Endodermal cell (in vitro differentiated cells): ENCODE results near the gene CDH15. TPM values are rescaled to one million over a fixed set of nuclear protein-coding genes. Genes with fewer than 3 reads are reported as not detected.

Experiments
- DNase-seq: peaks from one replicate; pipeline ENCODE4 v3.0.0-alpha.2; 2017
- H3K27ac ChIP-seq: 2 replicates; pipeline ENCODE4 v1.5.1; 2013; ENCODE audit warnings: mild to moderate bottlenecking, low read depth, low read length, moderate library complexity
- H3K27me3 ChIP-seq: 2 replicates; pipeline ENCODE4 v1.6.1; 2013; ENCODE audit warnings: mild to moderate bottlenecking, low read length, moderate library complexity; ENCODE audit not compliant: insufficient read depth, control insufficient read depth, poor library complexity, severe bottlenecking
- H3K36me3 ChIP-seq: 2 replicates; pipeline ENCODE4 v1.7.0; 2013; ENCODE audit warnings: mild to moderate bottlenecking, low read length, moderate library complexity; ENCODE audit not compliant: control insufficient read depth, insufficient read depth
- H3K4me1 ChIP-seq: one replicate; pipeline ENCODE4 v1.7.0; 2013; ENCODE audit warnings: low read length; ENCODE audit not compliant: control insufficient read depth, insufficient read depth
- H3K4me3 ChIP-seq: 2 replicates; pipeline ENCODE4 v1.5.1; 2013; ENCODE audit warnings: mild to moderate bottlenecking, low read length, moderate library complexity
- H3K9ac ChIP-seq: 2 replicates; pipeline ENCODE4 v1.6.1; 2013; ENCODE audit warnings: mild to moderate bottlenecking, low read length, moderate library complexity; ENCODE audit not compliant: poor library complexity, severe bottlenecking; ENCODE audit errors: extremely low read depth
- H3K9me3 ChIP-seq: 2 replicates; pipeline ENCODE4 v1.6.1; 2013; ENCODE audit warnings: mild to moderate bottlenecking, low read length, moderate library complexity; ENCODE audit not compliant: control insufficient read depth
- H3K27ac Mint-ChIP-seq: 2 replicates; pipeline ENCODE4 v1.8.0; 2020; ENCODE audit warnings: mixed read lengths
- H3K27me3 Mint-ChIP-seq: 2 replicates; pipeline ENCODE4 v1.8.0; 2021; ENCODE audit warnings: mild to moderate bottlenecking, mixed read lengths; ENCODE audit not compliant: insufficient read depth
- H3K36me3 Mint-ChIP-seq: 2 replicates; pipeline ENCODE4 v1.8.0; 2020; ENCODE audit warnings: low read depth, mixed read lengths
- H3K4me1 Mint-ChIP-seq: 2 replicates; pipeline ENCODE4 v1.8.0; 2020; ENCODE audit warnings: mixed read lengths
- H3K4me3 Mint-ChIP-seq: 2 replicates; pipeline ENCODE4 v1.8.0; 2020; ENCODE audit warnings: mild to moderate bottlenecking, moderate library complexity, mixed read lengths
- H3K9me3 Mint-ChIP-seq: 2 replicates; pipeline ENCODE4 v1.8.0; 2020; ENCODE audit warnings: mild to moderate bottlenecking, mixed read lengths
- WGBS, 2 experiments: methylation state at CpG; one replicate each; pipeline versions ENCODE4 v1.1.5 to v1.1.7; 2013; ENCODE audit warnings: missing lambda C conversion rate in 2 of 2, mixed read lengths in 1 of 2; ENCODE audit not compliant: insufficient coverage in 1 of 2, insufficient read length in 1 of 2; 5-methylcytosine and 5-hydroxymethylcytosine counted together
- total RNA-seq, 2 donors: library from RNA; stranded (reverse); fragmentation: NEBNext Ultra II Directional in 1 of 2; extraction: Animal tissue kit (Norgen Biotek cat#: 25700) in 1 of 2; gene quantifications; 2 replicates in 1 of 2; 3 replicates in 1 of 2; pipeline ENCODE4 v1.2.1, GENCODE V29; 2021
- TF ChIP-seq, protein P1 (sequence below): fragments of 200-600 bp; sonication (generic); conservative IDR thresholded peaks from 2 replicates; pipeline ENCODE4 v1.5.0; 2021; ENCODE audit warnings: antibody characterized with exemption, mild to moderate bottlenecking

The CDH15 gene
- total RNA-seq, 2 donors from 2014 or later, result 0.11 to 0.15 TPM

DNA sequence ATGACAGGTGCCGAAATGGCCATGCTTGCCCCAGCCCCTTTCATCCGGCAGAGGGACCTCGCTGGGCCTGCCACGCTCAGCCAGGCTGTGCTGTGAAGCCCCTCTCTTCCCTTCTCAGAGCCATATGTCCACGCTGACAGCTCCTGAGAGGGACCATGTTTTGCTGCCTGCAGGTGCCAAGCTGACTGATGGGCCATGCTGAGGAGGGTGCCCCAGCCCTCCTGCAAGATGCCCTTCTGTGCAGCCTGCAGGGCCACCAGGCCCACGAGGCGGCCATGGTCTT, 33.1 kb upstream of the CDH15 start:
- Histone ChIP-seq H3K36me3 (peaks cover 17% of the 10 kb centered on the region), H3K9me3 (no peaks in the 10 kb centered on the region), H3K27me3 (no peaks in the 10 kb centered on the region), H3K27ac (no peak overlapping the region), H3K4me1 (no peaks in the 10 kb centered on the region), H3K4me3 (no peak overlapping the region), H3K9ac (no peak overlapping the region)
- no peaks in the 10 kb centered on the region for H3K9me3 Mint-ChIP-seq
- H3K27ac Mint-ChIP-seq, result no peak overlapping the region
- 92 to 97% methylated on average over 5 to 7 of the region's 7 CpGs for WGBS, 2 experiments
- H3K4me3 Mint-ChIP-seq, result no peak overlapping the region
- peaks cover 13% of the 10 kb centered on the region for H3K4me1 Mint-ChIP-seq
- TF ChIP-seq, protein P1, sequence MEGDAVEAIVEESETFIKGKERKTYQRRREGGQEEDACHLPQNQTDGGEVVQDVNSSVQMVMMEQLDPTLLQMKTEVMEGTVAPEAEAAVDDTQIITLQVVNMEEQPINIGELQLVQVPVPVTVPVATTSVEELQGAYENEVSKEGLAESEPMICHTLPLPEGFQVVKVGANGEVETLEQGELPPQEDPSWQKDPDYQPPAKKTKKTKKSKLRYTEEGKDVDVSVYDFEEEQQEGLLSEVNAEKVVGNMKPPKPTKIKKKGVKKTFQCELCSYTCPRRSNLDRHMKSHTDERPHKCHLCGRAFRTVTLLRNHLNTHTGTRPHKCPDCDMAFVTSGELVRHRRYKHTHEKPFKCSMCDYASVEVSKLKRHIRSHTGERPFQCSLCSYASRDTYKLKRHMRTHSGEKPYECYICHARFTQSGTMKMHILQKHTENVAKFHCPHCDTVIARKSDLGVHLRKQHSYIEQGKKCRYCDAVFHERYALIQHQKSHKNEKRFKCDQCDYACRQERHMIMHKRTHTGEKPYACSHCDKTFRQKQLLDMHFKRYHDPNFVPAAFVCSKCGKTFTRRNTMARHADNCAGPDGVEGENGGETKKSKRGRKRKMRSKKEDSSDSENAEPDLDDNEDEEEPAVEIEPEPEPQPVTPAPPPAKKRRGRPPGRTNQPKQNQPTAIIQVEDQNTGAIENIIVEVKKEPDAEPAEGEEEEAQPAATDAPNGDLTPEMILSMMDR, result no peak
- no peak for DNase-seq
- peaks cover 33% of the 10 kb centered on the region for H3K36me3 Mint-ChIP-seq
- no peaks in the 10 kb centered on the region for H3K27me3 Mint-ChIP-seq

DNA sequence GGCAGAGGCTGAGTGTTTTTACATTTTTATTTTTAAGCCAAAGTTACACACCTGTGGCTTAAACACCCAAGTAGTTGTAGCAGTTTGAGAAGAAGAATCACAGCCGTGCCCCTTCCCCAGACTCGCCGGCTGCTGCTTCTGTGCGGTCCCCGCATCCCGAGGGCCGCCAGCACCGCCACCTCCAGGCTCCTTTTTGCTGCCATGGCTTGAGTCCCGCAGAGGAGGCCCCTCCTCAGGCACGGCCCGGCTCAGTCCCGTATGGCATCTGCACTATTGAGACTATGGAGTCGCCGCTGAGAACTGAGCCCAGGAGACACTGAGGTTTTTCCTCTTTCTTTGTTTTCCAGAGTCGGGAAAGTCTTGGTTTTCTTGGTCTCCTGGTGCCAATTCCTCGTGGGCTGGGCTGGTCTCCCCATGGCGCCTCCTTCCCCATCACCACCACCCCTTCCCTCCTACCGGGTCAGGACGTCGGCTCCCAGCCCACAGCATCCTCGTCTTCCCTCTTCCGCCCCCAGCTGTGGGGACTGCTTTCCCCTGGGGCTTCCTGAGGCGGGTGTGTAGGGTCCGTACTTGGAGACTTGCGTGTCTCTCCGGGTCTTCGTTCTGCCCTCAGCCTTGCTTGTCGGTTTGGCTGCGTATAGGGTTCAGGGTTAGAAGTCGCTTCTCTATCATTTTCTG, 32.6 kb upstream of the CDH15 start:
- TF ChIP-seq, protein P1, result no peak
- 90 to 91% methylated on average over 28 to 30 of the region's 30 CpGs for WGBS, 2 experiments
- H3K9me3 Mint-ChIP-seq, result no peaks in the 10 kb centered on the region
- no peak for DNase-seq
- Histone ChIP-seq H3K4me3 (no peak overlapping the region), H3K27me3 (no peaks in the 10 kb centered on the region), H3K9me3 (no peaks in the 10 kb centered on the region), H3K27ac (no peak overlapping the region), H3K36me3 (peaks cover 14% of the 10 kb centered on the region), H3K9ac (no peak overlapping the region), H3K4me1 (no peaks in the 10 kb centered on the region)
- H3K4me3 Mint-ChIP-seq, result no peak overlapping the region
- H3K27me3 Mint-ChIP-seq, result no peaks in the 10 kb centered on the region
- peaks cover 13% of the 10 kb centered on the region for H3K4me1 Mint-ChIP-seq
- H3K27ac Mint-ChIP-seq, result no peak overlapping the region
- H3K36me3 Mint-ChIP-seq, result peaks cover 27% of the 10 kb centered on the region

DNA sequence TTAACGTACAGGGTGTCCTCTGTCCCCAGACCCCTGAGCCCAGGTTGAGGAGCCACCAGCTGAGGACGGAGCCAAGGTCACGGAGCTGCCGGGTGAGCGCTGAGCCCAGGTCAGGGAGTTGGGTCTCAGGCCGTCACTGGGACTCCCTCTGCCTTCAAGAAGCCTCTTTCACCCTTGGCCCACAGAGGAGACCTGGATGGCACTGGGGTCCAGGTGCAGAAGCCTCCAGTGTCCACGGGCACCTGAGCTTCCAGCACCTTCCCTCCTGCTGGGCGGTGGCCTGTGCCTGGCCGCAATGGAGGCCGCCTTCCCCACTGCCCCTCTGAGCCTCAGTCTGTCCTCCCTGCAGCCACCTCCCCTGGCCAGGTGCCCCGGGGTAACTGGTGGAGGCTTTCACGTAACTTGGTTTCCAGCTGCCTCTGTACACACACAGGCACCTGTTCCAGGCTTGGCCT, 31.6 kb upstream of the CDH15 start:
- 96 to 97% methylated on average over 9 to 12 of the region's 12 CpGs for WGBS, 2 experiments
- H3K4me1 ChIP-seq, result no peaks in the 10 kb centered on the region
- H3K4me1 Mint-ChIP-seq, result peaks cover 5% of the 10 kb centered on the region
- H3K36me3 ChIP-seq, result peaks cover 10% of the 10 kb centered on the region
- H3K9ac ChIP-seq, result no peak overlapping the region
- H3K9me3 ChIP-seq, result no peaks in the 10 kb centered on the region
- no peaks in the 10 kb centered on the region for H3K9me3 Mint-ChIP-seq
- H3K27ac Mint-ChIP-seq, result no peak overlapping the region
- DNase-seq, result no peak
- no peak overlapping the region for H3K4me3 ChIP-seq
- no peak overlapping the region for H3K27ac ChIP-seq
- H3K27me3 Mint-ChIP-seq, result no peaks in the 10 kb centered on the region
- no peak overlapping the region for H3K4me3 Mint-ChIP-seq
- H3K27me3 ChIP-seq, result no peaks in the 10 kb centered on the region
- TF ChIP-seq, protein P1, result no peak
- peaks cover 19% of the 10 kb centered on the region for H3K36me3 Mint-ChIP-seq
